Stimulated activated CD8-positive, alpha-beta memory T cell treated with anti-CD3 and anti-CD28 coated beads, Interleukin-15, amount 100 ng/mL, for 1 hour (primary cell): ENCODE data around the gene CAT.

ENCODE experiments used
- DNase-seq: peaks from one replicate; pipeline ENCODE4 v3.0.0-alpha.2; 2020; ENCODE audit warnings: low read depth

CAT gene

GRCh38 chr11:34425360-34425759 lies 13.4 kb upstream of the CAT start:
- no peak for DNase-seq

- DNase-seq = no peak
These were observed 12.9 kb upstream of the CAT start for GRCh38 chr11:34425867-34426266.

- no peak for DNase-seq
These were observed 12.0 kb upstream of the CAT start for GRCh38 chr11:34426766-34427185.

GRCh38 chr11:34427186-34427805 lies 11.4 kb upstream of the CAT start:
- DNase-seq = no peak

GRCh38 chr11:34431979-34432378 lies 6.8 kb upstream of the CAT start:
- DNase-seq = no peak

GRCh38 chr11:34432822-34433221 lies 5.9 kb upstream of the CAT start:
- DNase-seq = no peak

GRCh38 chr11:34433899-34434298 lies 4.8 kb upstream of the CAT start:
- DNase-seq = no peak

GRCh38 chr11:34437224-34438125 lies 1.3 kb upstream of the CAT start:
- no peak for DNase-seq

GRCh38 chr11:34439610-34440198 lies 970 bp downstream of the CAT start:
- no peak for DNase-seq

- DNase-seq = no peak
These were observed 3.1 kb downstream of the CAT start for GRCh38 chr11:34441814-34442213.

GRCh38 chr11:34443136-34443535 lies 4.4 kb downstream of the CAT start:
- no peak for DNase-seq

- DNase-seq = no peak
These were observed 5.7 kb downstream of the CAT start for GRCh38 chr11:34444428-34444827.

- DNase-seq = no peak
These were observed 7.2 kb downstream of the CAT start for GRCh38 chr11:34445956-34446355.

GRCh38 chr11:34446386-34446785 lies 7.7 kb downstream of the CAT start:
- DNase-seq = no peak

GRCh38 chr11:34447044-34447443 lies 8.3 kb downstream of the CAT start:
- DNase-seq = no peak

- no peak for DNase-seq
These were observed 9.7 kb downstream of the CAT start for GRCh38 chr11:34448223-34448994.

- no peak for DNase-seq
These were observed 10.3 kb downstream of the CAT start for GRCh38 chr11:34449013-34449412.

- DNase-seq = no peak
These were observed 12.3 kb downstream of the CAT start for GRCh38 chr11:34451053-34451452.

- DNase-seq = no peak
These were observed 15.7 kb downstream of the CAT start for GRCh38 chr11:34454308-34455032.

- no peak for DNase-seq
These were observed 18.9 kb downstream of the CAT start for GRCh38 chr11:34457607-34458006.

GRCh38 chr11:34458525-34458924 lies 19.8 kb downstream of the CAT start:
- no peak for DNase-seq
